ENCODE measurements around the gene STAT2. TPM values are rescaled to one million over a fixed set of nuclear protein-coding genes. Genes with fewer than 3 reads are reported as not detected.

STAT2 gene
- total RNA-seq, 1 experiment from 2014 or later, result 50.4 TPM

GRCh38 chr12:56341616-56342015, 18.3 kb downstream of the STAT2 start:
- in situ Hi-C loops (cut with HindIII; ENCODE audit: low pct_unique_long_range_greater_than_20kb, low sequenced_read_pairs) (no loop called here), intact Hi-C loops (cut with micrococcal nuclease; ENCODE audit: unreplicated experiment) (no loop called here)
- no peaks in the 10 kb centered on the region for H3K27me3 ChIP-seq (ENCODE audit: control insufficient read depth, insufficient read depth, low read length)
- DNase-seq (ENCODE audit: low read depth, low spot score) (no peak), ATAC-seq (no peak)
- H3K9me3 ChIP-seq (ENCODE audit: control insufficient read depth, insufficient read depth, low read depth, low read length), result no peaks in the 10 kb centered on the region
- H3K36me3 ChIP-seq (ENCODE audit: control insufficient read depth, insufficient read depth, low read length), result no peaks in the 10 kb centered on the region
- H3K27ac ChIP-seq (ENCODE audit: low read length), result no peak overlapping the region
- POLR2A ChIA-PET, result interaction anchor here (0.7 kb wide), 1 partner anchor 33 kb away, joined by 4 read pairs; no protein-coding TSS in a partner anchor
- CTCF ChIA-PET, result no interaction called here
- no peaks in the 10 kb centered on the region for H3K4me1 ChIP-seq (ENCODE audit: control insufficient read depth, insufficient read depth, low read length)
- H3K4me3 ChIP-seq (ENCODE audit: low read depth in 2 of 2, low read length in 2 of 2), result no peak overlapping the region
- no TSS peak for BruUV-seq (replicated peaks)
- TF ChIP-seq SIN3A (IDR thresholded peaks at IDR 0.05; ENCODE audit: borderline replicate concordance, insufficient read depth, low read depth, low read length) (no peak), POLR2AphosphoS5 (IDR thresholded peaks at IDR 0.05; ENCODE audit: low read depth, low read length) (no peak), CTCF (IDR thresholded peaks at IDR 0.05) (no peak), TCF7L2 (IDR thresholded peaks at IDR 0.05; ENCODE audit: low read depth, low read length) (no peak), REST (IDR thresholded peaks at IDR 0.05; ENCODE audit: insufficient read depth in 1 of 2, low read depth in 2 of 2, low read length in 1 of 2) (no peak)

GRCh38 chr12:56339158-56339422, 20.8 kb downstream of the STAT2 start:
- Histone ChIP-seq H3K4me3 (ENCODE audit: low read depth in 2 of 2, low read length in 2 of 2) (no peak overlapping the region), H3K27me3 (ENCODE audit: control insufficient read depth, insufficient read depth, low read length) (no peaks in the 10 kb centered on the region), H3K27ac (ENCODE audit: low read length) (no peak overlapping the region), H3K4me1 (ENCODE audit: control insufficient read depth, insufficient read depth, low read length) (peaks cover 6% of the 10 kb centered on the region; the same call in 1 of the 2 replicates), H3K36me3 (ENCODE audit: control insufficient read depth, insufficient read depth, low read length) (peaks cover 3% of the 10 kb centered on the region; the same call in 1 of the 2 replicates), H3K9me3 (ENCODE audit: control insufficient read depth, insufficient read depth, low read depth, low read length) (no peaks in the 10 kb centered on the region)
- intact Hi-C loops (cut with micrococcal nuclease; ENCODE audit: unreplicated experiment) (no loop called here), in situ Hi-C loops (cut with HindIII; ENCODE audit: low pct_unique_long_range_greater_than_20kb, low sequenced_read_pairs) (no loop called here)
- no peak for TF ChIP-seq CTCF (IDR thresholded peaks at IDR 0.05)
- no peak for TF ChIP-seq SIN3A (IDR thresholded peaks at IDR 0.05; ENCODE audit: borderline replicate concordance, insufficient read depth, low read depth, low read length)
- TF ChIP-seq REST (IDR thresholded peaks at IDR 0.05; ENCODE audit: insufficient read depth in 1 of 2, low read depth in 2 of 2, low read length in 1 of 2), result no peak
- no peak for TF ChIP-seq POLR2AphosphoS5 (IDR thresholded peaks at IDR 0.05; ENCODE audit: low read depth, low read length)
- no peak for TF ChIP-seq TCF7L2 (IDR thresholded peaks at IDR 0.05; ENCODE audit: low read depth, low read length)
- CTCF ChIA-PET, result no interaction called here
- no peak for ATAC-seq
- DNase-seq (ENCODE audit: low read depth, low spot score), result no peak
- BruUV-seq (replicated peaks), result no TSS peak
- POLR2A ChIA-PET, result no interaction called here
